SW 1271 (cell line): ENCODE results near the gene CCDC146.
"Not testable (repeated sequence)": the region's sequence is repeated elsewhere in the genome, so short reads cannot be mapped to it uniquely, and the experiment has no call there.

Source experiments
- DNase-seq, 2 experiments: peaks; one replicate each; lab custom pipeline; 2025; lab: John Stamatoyannopoulos, UW

The CCDC146 gene

GRCh38 chr7:77154917-77155464 is 32.6 kb downstream of the CCDC146 start:
- DNase-seq: not testable (repeated sequence)

- not testable (repeated sequence) for DNase-seq
Observed at GRCh38 chr7:77155601-77156377, 33.4 kb downstream of the CCDC146 start.

GRCh38 chr7:77157034-77157433 is 34.6 kb downstream of the CCDC146 start:
- not testable (repeated sequence) for DNase-seq

- no peak for DNase-seq
Observed at GRCh38 chr7:77157446-77157845, 35.0 kb downstream of the CCDC146 start.

- DNase-seq: not testable (repeated sequence)
Observed at GRCh38 chr7:77171073-77171472, 48.7 kb downstream of the CCDC146 start.

GRCh38 chr7:77172437-77173172 is 50.2 kb downstream of the CCDC146 start:
- DNase-seq: not testable (repeated sequence)

- not testable (repeated sequence) for DNase-seq
Observed at GRCh38 chr7:77174418-77174817, 52.0 kb downstream of the CCDC146 start.

GRCh38 chr7:77175274-77175800 is 52.9 kb downstream of the CCDC146 start:
- not testable (repeated sequence) for DNase-seq

- not testable (repeated sequence) for DNase-seq
Observed at GRCh38 chr7:77177321-77177904, 55.0 kb downstream of the CCDC146 start.

GRCh38 chr7:77178024-77178423 is 55.6 kb downstream of the CCDC146 start:
- not testable (repeated sequence) for DNase-seq

GRCh38 chr7:77181015-77181595 is 58.7 kb downstream of the CCDC146 start:
- no peak for DNase-seq

GRCh38 chr7:77181734-77182133 is 59.3 kb downstream of the CCDC146 start:
- no peak for DNase-seq

- DNase-seq: no peak
Observed at GRCh38 chr7:77182261-77182660, 59.8 kb downstream of the CCDC146 start.

- no peak for DNase-seq
Observed at GRCh38 chr7:77184463-77184862, 62.0 kb downstream of the CCDC146 start.

GRCh38 chr7:77184990-77185389 is 62.6 kb downstream of the CCDC146 start:
- DNase-seq: no peak

- DNase-seq: no peak
Observed at GRCh38 chr7:77185866-77186265, 63.5 kb downstream of the CCDC146 start.

GRCh38 chr7:77188731-77189437 is 66.5 kb downstream of the CCDC146 start:
- DNase-seq: no peak

- no peak for DNase-seq
Observed at GRCh38 chr7:77197141-77197540, 74.7 kb downstream of the CCDC146 start.

GRCh38 chr7:77199013-77199966 is 76.9 kb downstream of the CCDC146 start, which contains the start of gene FGL2:
Gene FGL2, minus strand, starts transcription at chr7:77199819. Its CDS starts 26 bp downstream, at chr7:77199793.
- no peak for DNase-seq

GRCh38 chr7:77200542-77200941 is 78.1 kb downstream of the CCDC146 start:
- DNase-seq: no peak
